ENCODE measurements around the gene HNMT.

- TF ChIP-seq POLR2A (IDR thresholded peaks at IDR 0.05) (no peak), EP300 (IDR thresholded peaks at IDR 0.05) (no peak)
- TF ChIP-seq, protein P1, sequence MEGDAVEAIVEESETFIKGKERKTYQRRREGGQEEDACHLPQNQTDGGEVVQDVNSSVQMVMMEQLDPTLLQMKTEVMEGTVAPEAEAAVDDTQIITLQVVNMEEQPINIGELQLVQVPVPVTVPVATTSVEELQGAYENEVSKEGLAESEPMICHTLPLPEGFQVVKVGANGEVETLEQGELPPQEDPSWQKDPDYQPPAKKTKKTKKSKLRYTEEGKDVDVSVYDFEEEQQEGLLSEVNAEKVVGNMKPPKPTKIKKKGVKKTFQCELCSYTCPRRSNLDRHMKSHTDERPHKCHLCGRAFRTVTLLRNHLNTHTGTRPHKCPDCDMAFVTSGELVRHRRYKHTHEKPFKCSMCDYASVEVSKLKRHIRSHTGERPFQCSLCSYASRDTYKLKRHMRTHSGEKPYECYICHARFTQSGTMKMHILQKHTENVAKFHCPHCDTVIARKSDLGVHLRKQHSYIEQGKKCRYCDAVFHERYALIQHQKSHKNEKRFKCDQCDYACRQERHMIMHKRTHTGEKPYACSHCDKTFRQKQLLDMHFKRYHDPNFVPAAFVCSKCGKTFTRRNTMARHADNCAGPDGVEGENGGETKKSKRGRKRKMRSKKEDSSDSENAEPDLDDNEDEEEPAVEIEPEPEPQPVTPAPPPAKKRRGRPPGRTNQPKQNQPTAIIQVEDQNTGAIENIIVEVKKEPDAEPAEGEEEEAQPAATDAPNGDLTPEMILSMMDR (IDR thresholded peaks at IDR 0.05): no peak
Observed at GRCh38 chr2:137992039-137992646, 27.9 kb downstream of the HNMT start.
